HEK293 (cell line): ENCODE measurements around the gene BET1.

ENCODE experiments used
- CTCF ChIP-seq: fragments of 450-650 bp; formaldehyde crosslinking; IDR thresholded peaks from 2 replicates; pipeline ENCODE4 v1.5.1; 2016; ENCODE audit warnings: missing biosample characterization, missing genetic modification characterization
- ZNF239 ChIP-seq: fragments of 450-650 bp; formaldehyde crosslinking; IDR thresholded peaks from 2 replicates; pipeline ENCODE4 v1.5.1; 2016; ENCODE audit warnings: missing biosample characterization, missing genetic modification characterization
- ZNF37A ChIP-seq: fragments of 450-650 bp; IDR thresholded peaks from 2 replicates; pipeline ENCODE4 v1.5.1; 2018; ENCODE audit warnings: missing biosample characterization, missing genetic modification characterization

- TF ChIP-seq CTCF (tag by site-specific recombination) (no peak), ZNF37A (tag by site-specific recombination) (no peak), ZNF239 (tag by site-specific recombination) (no peak)
Measured at GRCh38 chr7:93992421-93993110, 11.6 kb downstream of the BET1 start.
